HepG2 (cell line): Measurements from ENCODE around the gene CABLES2. TPM values are rescaled to one million over a fixed set of nuclear protein-coding genes. Genes with fewer than 3 reads are reported as not detected.

Source experiments
- ATAD3A ChIP-seq: sonication (generic); formaldehyde crosslinking; IDR thresholded peaks from 2 replicates; pipeline ENCODE4 v1.4.0; 2020; ENCODE audit warnings: missing genetic modification reagents
- IKZF4 ChIP-seq: sonication (generic); formaldehyde crosslinking; IDR thresholded peaks from 2 replicates; pipeline ENCODE4 v1.5.1; 2020; ENCODE audit warnings: borderline replicate concordance, mild to moderate bottlenecking, low read depth, missing genetic modification reagents; ENCODE audit errors: not compliant biosample characterization
- MEIS1 ChIP-seq: sonication (generic); formaldehyde crosslinking; IDR thresholded peaks from 2 replicates; pipeline ENCODE4 v1.9.0; 2021; ENCODE audit warnings: mild to moderate bottlenecking, missing genetic modification reagents, moderate library complexity, borderline replicate concordance
- NR2F1 ChIP-seq, 2 experiments: fragments of 450-650 bp in 1 of 2; formaldehyde crosslinking in 1 of 2; IDR thresholded peaks; 2 replicates each; pipeline versions ENCODE4 v1.5.0 to v1.6.1; 2016 to 2020; ENCODE audit warnings: mild to moderate bottlenecking in 1 of 2, missing compliant biosample characterization in 1 of 2, missing genetic modification reagents in 1 of 2, moderate library complexity in 1 of 2
- NR2F6 ChIP-seq, 2 experiments: IDR thresholded peaks; 2 replicates each; pipeline ENCODE4 v1.6.1; 2016; ENCODE audit warnings: antibody characterized with exemption in 1 of 2, mild to moderate bottlenecking in 1 of 2
- PAWR ChIP-seq: sonication (generic); formaldehyde crosslinking; IDR thresholded peaks from 2 replicates; pipeline ENCODE4 v1.4.0; 2020; ENCODE audit warnings: missing genetic modification reagents, mild to moderate bottlenecking, borderline replicate concordance
- RBFOX2 ChIP-seq: fragments of 200-400 bp; formaldehyde crosslinking; IDR thresholded peaks from 2 replicates; pipeline ENCODE4 v1.6.1; 2017; ENCODE audit warnings: low read depth, mild to moderate bottlenecking, low read length
- SP4 ChIP-seq: sonication (generic); formaldehyde crosslinking; IDR thresholded peaks from 2 replicates; pipeline ENCODE4 v1.8.1; 2023; ENCODE audit warnings: mild to moderate bottlenecking, missing genetic modification reagents
- ZBTB26 ChIP-seq: IDR thresholded peaks from 2 replicates; pipeline ENCODE4 v1.6.1; 2016; ENCODE audit warnings: missing compliant biosample characterization, missing genetic modification reagents, borderline replicate concordance
- ZBTB7A ChIP-seq: sonication (generic); formaldehyde crosslinking; IDR thresholded peaks from 2 replicates; pipeline ENCODE4 v1.8.0; 2022; ENCODE audit warnings: mild to moderate bottlenecking, missing genetic modification reagents
- ZKSCAN5 ChIP-seq: sonication (generic); formaldehyde crosslinking; IDR thresholded peaks from 2 replicates; pipeline ENCODE4 v1.5.1; 2020; ENCODE audit warnings: mild to moderate bottlenecking, missing genetic modification reagents
- ZNF30 ChIP-seq: sonication (generic); formaldehyde crosslinking; IDR thresholded peaks from 2 replicates; pipeline ENCODE4 v1.5.0; 2020; ENCODE audit warnings: mild to moderate bottlenecking, missing genetic modification reagents
- ZNF362 ChIP-seq: sonication (generic); formaldehyde crosslinking; IDR thresholded peaks from 2 replicates; pipeline ENCODE4 v1.4.0; 2020; ENCODE audit warnings: missing genetic modification reagents, mild to moderate bottlenecking, borderline replicate concordance
- ZNF367 ChIP-seq: sonication (generic); formaldehyde crosslinking; IDR thresholded peaks from 2 replicates; pipeline ENCODE4 v1.4.0; 2020; ENCODE audit warnings: missing genetic modification reagents, borderline replicate concordance
- ZNF761 ChIP-seq: sonication (generic); formaldehyde crosslinking; conservative IDR thresholded peaks from 2 replicates; pipeline ENCODE4 v1.4.0; 2020; ENCODE audit warnings: mild to moderate bottlenecking, missing genetic modification reagents
- ZNF792 ChIP-seq: IDR thresholded peaks from 2 replicates; pipeline ENCODE4 v1.6.1; 2016
- ZSCAN22 ChIP-seq: sonication (generic); formaldehyde crosslinking; IDR thresholded peaks from 2 replicates; pipeline ENCODE4 v1.4.0; 2020; ENCODE audit warnings: mild to moderate bottlenecking, missing genetic modification reagents
- polyA plus RNA-seq, 8 experiments: library from polyadenylated mRNA; depleted of rRNA in 3 of 8; stranded (reverse) in 7 of 8; unstranded in 1 of 8; fragments of >200 nt; fragmentation: Illumina TruSeq in 4 of 8; extraction: Trizol in 4 of 8; gene quantifications; 2 replicates each; pipeline versions ENCODE4 v1.2.1 to v1.2.3, GENCODE V29; 2011 to 2016; ENCODE audit warnings: low read depth in 4 of 8, missing spikeins in 1 of 8, mixed read lengths in 1 of 8; ENCODE audit not compliant: insufficient read depth in 1 of 8
- total RNA-seq, 5 experiments: library from RNA; depleted of rRNA; stranded (reverse); fragments of >200 nt; fragmentation: Illumina TruSeq; extraction: Trizol; gene quantifications; 2 replicates each; pipeline ENCODE4 v1.2.3, GENCODE V29; 2016; ENCODE audit warnings: low read depth in 1 of 5
- TF ChIP-seq, protein P1 (sequence below): sonication (generic); formaldehyde crosslinking; IDR thresholded peaks from 2 replicates; pipeline ENCODE4 v1.4.0; 2020; ENCODE audit warnings: mild to moderate bottlenecking, missing genetic modification reagents
- TF ChIP-seq, protein P2 (sequence below): IDR thresholded peaks from 2 replicates; pipeline ENCODE4 v1.4.0; 2020; ENCODE audit warnings: mild to moderate bottlenecking, missing genetic modification reagents

The CABLES2 gene
- total and polyA plus RNA-seq, 2 of the 13 experiments (the other 11 are each of a cell fraction or from before 2014, with no cell fraction given), result 5.2 to 9.7 TPM

- 0 out of 2 replicates have a peak, but pooled peaks have one; percentile 25 for TF ChIP-seq NR2F6 (IDR thresholded peaks at IDR 0.05)
- TF ChIP-seq NR2F6 (CRISPR knock-in tag; IDR thresholded peaks at IDR 0.05), result peak; percentile 28; the same call in 1 of the 2 replicates
- no peak; the same call in 1 of the 2 replicates for TF ChIP-seq ZNF367 (CRISPR knock-in tag)
- peak; percentile 72 for TF ChIP-seq ZNF30 (CRISPR knock-in tag)
- TF ChIP-seq ZNF792 (CRISPR knock-in tag), result no peak
- no peak for TF ChIP-seq ZKSCAN5 (CRISPR knock-in tag)
- peak; percentile 14; the same call in 1 of the 2 replicates for TF ChIP-seq ZNF362 (CRISPR knock-in tag)
- TF ChIP-seq SP4 (CRISPR knock-in tag), result 0 out of 2 replicates have a peak, but pooled peaks have one; percentile 0
- TF ChIP-seq, protein P1, sequence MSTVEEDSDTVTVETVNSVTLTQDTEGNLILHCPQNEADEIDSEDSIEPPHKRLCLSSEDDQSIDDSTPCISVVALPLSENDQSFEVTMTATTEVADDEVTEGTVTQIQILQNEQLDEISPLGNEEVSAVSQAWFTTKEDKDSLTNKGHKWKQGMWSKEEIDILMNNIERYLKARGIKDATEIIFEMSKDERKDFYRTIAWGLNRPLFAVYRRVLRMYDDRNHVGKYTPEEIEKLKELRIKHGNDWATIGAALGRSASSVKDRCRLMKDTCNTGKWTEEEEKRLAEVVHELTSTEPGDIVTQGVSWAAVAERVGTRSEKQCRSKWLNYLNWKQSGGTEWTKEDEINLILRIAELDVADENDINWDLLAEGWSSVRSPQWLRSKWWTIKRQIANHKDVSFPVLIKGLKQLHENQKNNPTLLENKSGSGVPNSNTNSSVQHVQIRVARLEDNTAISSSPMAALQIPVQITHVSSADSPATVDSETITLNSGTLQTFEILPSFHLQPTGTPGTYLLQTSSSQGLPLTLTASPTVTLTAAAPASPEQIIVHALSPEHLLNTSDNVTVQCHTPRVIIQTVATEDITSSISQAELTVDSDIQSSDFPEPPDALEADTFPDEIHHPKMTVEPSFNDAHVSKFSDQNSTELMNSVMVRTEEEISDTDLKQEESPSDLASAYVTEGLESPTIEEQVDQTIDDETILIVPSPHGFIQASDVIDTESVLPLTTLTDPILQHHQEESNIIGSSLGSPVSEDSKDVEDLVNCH (CRISPR knock-in tag), result no peak
- TF ChIP-seq ATAD3A (CRISPR knock-in tag), result peak; percentile 19; the same call in 1 of the 2 replicates
- TF ChIP-seq, protein P2, sequence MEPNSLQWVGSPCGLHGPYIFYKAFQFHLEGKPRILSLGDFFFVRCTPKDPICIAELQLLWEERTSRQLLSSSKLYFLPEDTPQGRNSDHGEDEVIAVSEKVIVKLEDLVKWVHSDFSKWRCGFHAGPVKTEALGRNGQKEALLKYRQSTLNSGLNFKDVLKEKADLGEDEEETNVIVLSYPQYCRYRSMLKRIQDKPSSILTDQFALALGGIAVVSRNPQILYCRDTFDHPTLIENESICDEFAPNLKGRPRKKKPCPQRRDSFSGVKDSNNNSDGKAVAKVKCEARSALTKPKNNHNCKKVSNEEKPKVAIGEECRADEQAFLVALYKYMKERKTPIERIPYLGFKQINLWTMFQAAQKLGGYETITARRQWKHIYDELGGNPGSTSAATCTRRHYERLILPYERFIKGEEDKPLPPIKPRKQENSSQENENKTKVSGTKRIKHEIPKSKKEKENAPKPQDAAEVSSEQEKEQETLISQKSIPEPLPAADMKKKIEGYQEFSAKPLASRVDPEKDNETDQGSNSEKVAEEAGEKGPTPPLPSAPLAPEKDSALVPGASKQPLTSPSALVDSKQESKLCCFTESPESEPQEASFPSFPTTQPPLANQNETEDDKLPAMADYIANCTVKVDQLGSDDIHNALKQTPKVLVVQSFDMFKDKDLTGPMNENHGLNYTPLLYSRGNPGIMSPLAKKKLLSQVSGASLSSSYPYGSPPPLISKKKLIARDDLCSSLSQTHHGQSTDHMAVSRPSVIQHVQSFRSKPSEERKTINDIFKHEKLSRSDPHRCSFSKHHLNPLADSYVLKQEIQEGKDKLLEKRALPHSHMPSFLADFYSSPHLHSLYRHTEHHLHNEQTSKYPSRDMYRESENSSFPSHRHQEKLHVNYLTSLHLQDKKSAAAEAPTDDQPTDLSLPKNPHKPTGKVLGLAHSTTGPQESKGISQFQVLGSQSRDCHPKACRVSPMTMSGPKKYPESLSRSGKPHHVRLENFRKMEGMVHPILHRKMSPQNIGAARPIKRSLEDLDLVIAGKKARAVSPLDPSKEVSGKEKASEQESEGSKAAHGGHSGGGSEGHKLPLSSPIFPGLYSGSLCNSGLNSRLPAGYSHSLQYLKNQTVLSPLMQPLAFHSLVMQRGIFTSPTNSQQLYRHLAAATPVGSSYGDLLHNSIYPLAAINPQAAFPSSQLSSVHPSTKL (CRISPR knock-in tag), result peak; percentile 8; the same call in 1 of the 2 replicates
- TF ChIP-seq IKZF4 (CRISPR knock-in tag), result peak; percentile 82
- no peak for TF ChIP-seq ZBTB26 (CRISPR knock-in tag)
- TF ChIP-seq RBFOX2, result peak; percentile 95
- TF ChIP-seq PAWR (CRISPR knock-in tag), result 0 out of 2 replicates have a peak, but pooled peaks have one; percentile 83
- no peak; the same call in 1 of the 2 replicates for TF ChIP-seq ZBTB7A (CRISPR knock-in tag)
- TF ChIP-seq ZSCAN22 (CRISPR knock-in tag), result peak; percentile 75; the same call in 1 of the 2 replicates
- no peak for TF ChIP-seq NR2F1 (CRISPR knock-in tag; IDR thresholded peaks at IDR 0.05)
- no peak; the same call in none of the 2 replicates for TF ChIP-seq ZNF761 (CRISPR knock-in tag)
- 0 out of 2 replicates have a peak, but pooled peaks have one; percentile 50 for TF ChIP-seq MEIS1
These were observed 39.3 kb downstream of the CABLES2 start (continued) for GRCh38 chr20:62367633-62368391.
